KOPT-K1 (cell line): ENCODE results near the gene GRIK1.

Experiments
- H3K27ac ChIP-seq: fragments of 200-600 bp; sonication (generic); 2 replicates; pipeline ENCODE4 v1.5.1; 2016; ENCODE audit warnings: antibody characterized with exemption, mild to moderate bottlenecking, low read depth, low read length; ENCODE audit not compliant: poor library complexity, severe bottlenecking
- H3K36me3 ChIP-seq: fragments of 200-600 bp; sonication (generic); 2 replicates; pipeline ENCODE4 v1.5.1; 2017; ENCODE audit warnings: antibody characterized with exemption, mild to moderate bottlenecking, low read length, moderate library complexity; ENCODE audit not compliant: insufficient read depth
- H3K9me3 ChIP-seq: fragments of 200-600 bp; sonication (generic); 2 replicates; pipeline ENCODE4 v1.5.1; 2017; ENCODE audit warnings: antibody characterized with exemption, low read length, mild to moderate bottlenecking; ENCODE audit not compliant: insufficient read depth, poor library complexity, severe bottlenecking

Gene GRIK1

GRCh38 chr21:29640080-29640508 is 299.7 kb downstream of the GRIK1 start:
- no peaks in the 10 kb centered on the region for H3K9me3 ChIP-seq
- H3K36me3 ChIP-seq: no peaks in the 10 kb centered on the region
- no peak overlapping the region for H3K27ac ChIP-seq

- Histone ChIP-seq H3K9me3 (no peaks in the 10 kb centered on the region), H3K36me3 (no peaks in the 10 kb centered on the region), H3K27ac (no peak overlapping the region)
These were observed 300.3 kb downstream of the GRIK1 start for GRCh38 chr21:29639366-29640079.

- Histone ChIP-seq H3K9me3 (no peaks in the 10 kb centered on the region), H3K36me3 (no peaks in the 10 kb centered on the region), H3K27ac (no peak overlapping the region)
These were observed 301.0 kb downstream of the GRIK1 start for GRCh38 chr21:29638761-29639327.

- Histone ChIP-seq H3K27ac (no peak overlapping the region), H3K36me3 (no peaks in the 10 kb centered on the region), H3K9me3 (no peaks in the 10 kb centered on the region)
These were observed 301.7 kb downstream of the GRIK1 start for GRCh38 chr21:29638138-29638537.

- H3K9me3 ChIP-seq: no peaks in the 10 kb centered on the region
- no peak overlapping the region for H3K27ac ChIP-seq
- no peaks in the 10 kb centered on the region for H3K36me3 ChIP-seq
These were observed 302.2 kb downstream of the GRIK1 start for GRCh38 chr21:29637553-29637952.

GRCh38 chr21:29637134-29637533 is 302.7 kb downstream of the GRIK1 start:
- Histone ChIP-seq H3K27ac (no peak overlapping the region), H3K36me3 (no peaks in the 10 kb centered on the region), H3K9me3 (no peaks in the 10 kb centered on the region)

- Histone ChIP-seq H3K27ac (no peak overlapping the region), H3K9me3 (no peaks in the 10 kb centered on the region), H3K36me3 (no peaks in the 10 kb centered on the region)
These were observed 305.4 kb downstream of the GRIK1 start for GRCh38 chr21:29634418-29634817.

- Histone ChIP-seq H3K36me3 (no peaks in the 10 kb centered on the region), H3K27ac (no peak overlapping the region), H3K9me3 (no peaks in the 10 kb centered on the region)
These were observed 306.0 kb downstream of the GRIK1 start for GRCh38 chr21:29633756-29634155.

GRCh38 chr21:29630441-29630840 is 309.4 kb downstream of the GRIK1 start:
- H3K36me3 ChIP-seq: no peaks in the 10 kb centered on the region
- no peak overlapping the region for H3K27ac ChIP-seq
- H3K9me3 ChIP-seq: no peaks in the 10 kb centered on the region

- H3K9me3 ChIP-seq: no peaks in the 10 kb centered on the region
- no peaks in the 10 kb centered on the region for H3K36me3 ChIP-seq
- no peak overlapping the region for H3K27ac ChIP-seq
These were observed 311.9 kb downstream of the GRIK1 start for GRCh38 chr21:29627905-29628304.

- no peak overlapping the region for H3K27ac ChIP-seq
- H3K36me3 ChIP-seq: no peaks in the 10 kb centered on the region
- no peaks in the 10 kb centered on the region for H3K9me3 ChIP-seq
These were observed 312.9 kb downstream of the GRIK1 start for GRCh38 chr21:29626801-29627470.

GRCh38 chr21:29625990-29626389 is 313.8 kb downstream of the GRIK1 start:
- H3K27ac ChIP-seq: no peak overlapping the region
- H3K9me3 ChIP-seq: no peaks in the 10 kb centered on the region

GRCh38 chr21:29624776-29625175 is 315.0 kb downstream of the GRIK1 start:
- H3K9me3 ChIP-seq: no peaks in the 10 kb centered on the region
- H3K27ac ChIP-seq: no peak overlapping the region
- H3K36me3 ChIP-seq: no peaks in the 10 kb centered on the region

More at GRCh38 chr21:29625990-29626389, 313.8 kb downstream of the GRIK1 start:
- H3K36me3 ChIP-seq: no peaks in the 10 kb centered on the region

GRCh38 chr21:29621525-29621924 is 318.3 kb downstream of the GRIK1 start:
- Histone ChIP-seq H3K9me3 (no peaks in the 10 kb centered on the region), H3K36me3 (no peaks in the 10 kb centered on the region), H3K27ac (no peak overlapping the region)

GRCh38 chr21:29616209-29616751 is 323.5 kb downstream of the GRIK1 start:
- Histone ChIP-seq H3K36me3 (no peaks in the 10 kb centered on the region), H3K27ac (no peak overlapping the region), H3K9me3 (no peaks in the 10 kb centered on the region)
